Measurements from ENCODE around the gene GPR183.

Gene GPR183

GRCh38 chr13:99339230-99339721 lies 32.1 kb upstream of the GPR183 start:
- DNase-seq: no peak

- DNase-seq: no peak
These were observed 28.4 kb upstream of the GPR183 start for GRCh38 chr13:99335603-99336002.

GRCh38 chr13:99335087-99335486 lies 27.9 kb upstream of the GPR183 start:
- no peak for DNase-seq

- no peak for DNase-seq
These were observed 27.0 kb upstream of the GPR183 start for GRCh38 chr13:99334221-99334620.

- DNase-seq: no peak
These were observed 25.3 kb upstream of the GPR183 start for GRCh38 chr13:99332456-99332855.

- no peak for DNase-seq
These were observed 24.7 kb upstream of the GPR183 start for GRCh38 chr13:99331881-99332293.

GRCh38 chr13:99330942-99331341 lies 23.7 kb upstream of the GPR183 start:
- DNase-seq: no peak

GRCh38 chr13:99329477-99329876 lies 22.3 kb upstream of the GPR183 start:
- no peak for DNase-seq

- DNase-seq: no peak
These were observed 20.6 kb upstream of the GPR183 start for GRCh38 chr13:99327761-99328160.

GRCh38 chr13:99327126-99327525 lies 19.9 kb upstream of the GPR183 start:
- DNase-seq: no peak

GRCh38 chr13:99326012-99326411 lies 18.8 kb upstream of the GPR183 start:
- DNase-seq: no peak

GRCh38 chr13:99323488-99323887 lies 16.3 kb upstream of the GPR183 start:
- DNase-seq: no peak

- peak; percentile 59 for DNase-seq
These were observed 15.3 kb upstream of the GPR183 start for GRCh38 chr13:99322297-99323103.

- no peak for DNase-seq
These were observed 14.5 kb upstream of the GPR183 start for GRCh38 chr13:99321709-99322108.

- peak; percentile 42 for DNase-seq
These were observed 13.7 kb upstream of the GPR183 start for GRCh38 chr13:99320693-99321481.

- DNase-seq: no peak
These were observed 9.6 kb upstream of the GPR183 start for GRCh38 chr13:99316657-99317256.

GRCh38 chr13:99316224-99316623 lies 9.0 kb upstream of the GPR183 start:
- DNase-seq: no peak

- DNase-seq: no peak
These were observed 8.0 kb upstream of the GPR183 start for GRCh38 chr13:99315186-99315585.

GRCh38 chr13:99314640-99315176 lies 7.5 kb upstream of the GPR183 start:
- DNase-seq: peak; percentile 66

GRCh38 chr13:99313941-99314340 lies 6.7 kb upstream of the GPR183 start:
- no peak for DNase-seq

GRCh38 chr13:99313501-99313900 lies 6.3 kb upstream of the GPR183 start:
- no peak for DNase-seq

GRCh38 chr13:99312493-99312883 lies 5.3 kb upstream of the GPR183 start:
- DNase-seq: no peak

Data from CD4-positive, alpha-beta T cell treated with Interleukin-17A for 4 hours (primary cell).